Fibroblast of skin of right biceps (primary cell): ENCODE results near the gene TMEM43.

Experiments used
- DNase-seq: peaks from one replicate; pipeline ENCODE4 v3.0.0-alpha.2; 2013

Gene TMEM43

DNA sequence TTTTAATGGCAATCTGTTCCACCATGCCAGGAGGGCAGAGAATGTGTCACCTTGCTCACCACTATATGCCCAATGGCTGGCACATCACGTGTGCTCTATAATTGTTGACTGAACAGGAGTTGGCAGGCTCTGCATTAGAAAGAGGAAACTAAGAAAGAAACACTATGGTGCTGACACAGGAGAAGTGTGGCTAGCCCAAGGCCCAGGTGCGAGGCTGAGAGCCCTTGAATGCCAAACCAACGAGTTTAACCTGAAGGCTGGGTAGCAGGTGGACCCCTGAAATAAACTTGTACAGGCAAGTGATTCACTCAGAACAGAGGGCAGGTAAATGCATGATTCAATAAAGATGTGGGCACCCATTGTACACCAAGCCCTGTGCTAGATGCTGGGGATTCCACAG is 2.6 kb upstream of the TMEM43 start:
- DNase-seq = no peak

DNA sequence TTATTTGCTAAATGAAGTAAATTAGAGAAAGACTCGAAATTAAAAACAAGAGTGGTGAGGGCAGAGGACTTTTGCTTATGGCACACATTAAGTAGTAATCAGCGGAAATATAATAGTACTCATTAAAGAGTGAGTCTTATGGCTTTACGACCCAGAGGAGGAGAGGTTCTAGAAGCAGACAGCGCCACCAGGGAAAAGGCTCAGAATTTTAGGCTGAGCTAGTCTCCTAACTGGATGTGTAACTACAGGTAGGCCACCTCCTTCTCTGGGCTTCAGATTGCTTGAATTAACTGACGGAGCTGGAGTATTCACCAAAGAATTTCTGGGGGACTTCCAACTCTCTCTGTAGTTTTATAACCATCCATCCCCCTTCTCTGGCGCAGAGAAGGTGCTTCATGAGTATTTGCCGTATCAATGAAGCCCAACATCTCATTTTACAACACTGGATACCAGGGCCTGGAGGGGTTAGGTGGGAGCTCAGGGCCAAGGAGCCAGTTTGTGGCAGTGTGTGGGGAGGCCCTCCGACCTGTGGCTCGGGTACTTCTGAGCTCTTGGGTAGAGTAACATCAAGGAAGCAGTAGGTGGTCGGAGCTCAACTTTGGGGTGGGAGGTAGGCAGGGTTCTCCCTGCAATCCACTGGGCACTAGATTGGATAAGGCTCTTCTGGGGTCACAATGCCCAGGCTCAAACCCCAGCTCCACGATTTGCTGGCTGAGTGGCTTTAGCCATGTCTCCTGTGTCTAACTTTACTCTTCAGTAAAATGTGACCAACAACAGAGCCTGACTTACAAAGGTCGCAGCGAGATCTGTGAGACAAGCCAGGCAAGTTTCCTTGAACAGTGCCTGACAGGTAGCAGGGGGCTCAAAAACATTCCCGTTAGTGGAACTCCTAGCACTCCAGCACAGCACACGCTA is 1.3 kb upstream of the TMEM43 start:
- no peak for DNase-seq

DNA sequence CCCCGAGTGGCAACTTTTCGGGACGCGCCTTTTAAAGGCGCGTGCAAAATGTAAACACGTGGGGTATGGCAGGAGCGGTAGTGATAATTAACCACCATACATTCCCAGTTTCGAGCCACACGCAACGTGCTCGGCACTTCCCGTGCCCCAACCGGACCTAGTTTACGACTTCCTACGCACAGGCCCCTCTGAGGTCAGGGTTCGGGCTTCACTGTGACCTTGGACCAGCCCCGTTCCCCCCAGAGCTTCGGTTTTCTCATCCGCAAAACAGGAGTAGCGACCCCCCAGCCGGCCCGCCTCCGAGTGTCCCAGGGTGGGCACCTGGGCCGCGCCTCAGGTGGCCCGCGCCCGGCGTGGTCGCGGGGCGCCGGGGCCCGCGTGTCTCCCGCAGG is 633 bp upstream of the TMEM43 start:
- peak; percentile 53 for DNase-seq

DNA sequence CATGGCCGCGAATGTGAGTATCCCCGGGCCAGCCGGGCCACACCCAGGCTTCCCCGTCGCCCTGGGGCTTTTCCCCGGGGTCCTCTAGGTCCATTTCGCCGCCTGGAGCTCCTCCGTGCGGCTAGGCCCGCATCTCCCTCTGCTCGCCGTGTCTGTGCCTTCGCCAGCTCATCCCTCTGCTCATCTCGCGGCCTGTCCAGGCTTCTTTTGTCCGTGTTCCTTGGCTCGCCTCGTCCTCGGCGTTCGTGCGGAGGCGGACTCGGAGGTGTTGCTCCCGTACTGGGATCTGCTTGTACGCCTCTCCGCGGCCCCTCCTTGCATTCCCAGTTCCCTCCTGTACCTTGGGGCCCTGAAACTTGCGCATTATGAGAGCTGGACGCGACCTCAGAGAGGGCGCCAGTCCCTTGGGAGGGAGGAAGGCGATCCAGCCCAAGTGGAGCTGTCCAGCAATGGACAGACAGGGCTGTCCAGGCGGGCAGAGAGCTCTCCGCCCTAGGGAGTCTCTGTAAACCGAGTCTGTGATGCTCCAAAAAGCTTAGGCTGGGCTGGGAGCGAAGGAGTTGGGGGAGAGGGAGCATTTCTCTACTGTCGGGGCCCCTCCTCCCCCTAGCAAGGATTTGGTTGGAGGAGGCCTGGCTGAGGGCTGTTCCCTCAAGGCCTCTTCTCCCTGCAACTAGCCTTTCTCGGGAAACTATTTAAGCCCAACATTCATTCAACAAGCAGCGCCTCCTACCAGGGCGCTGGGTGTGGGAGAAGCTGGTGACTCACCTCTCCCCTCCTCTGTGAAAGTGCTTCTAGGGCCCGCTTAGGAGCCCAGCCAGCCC is 553 bp downstream of the TMEM43 start:
- DNase-seq = peak; percentile 97

DNA sequence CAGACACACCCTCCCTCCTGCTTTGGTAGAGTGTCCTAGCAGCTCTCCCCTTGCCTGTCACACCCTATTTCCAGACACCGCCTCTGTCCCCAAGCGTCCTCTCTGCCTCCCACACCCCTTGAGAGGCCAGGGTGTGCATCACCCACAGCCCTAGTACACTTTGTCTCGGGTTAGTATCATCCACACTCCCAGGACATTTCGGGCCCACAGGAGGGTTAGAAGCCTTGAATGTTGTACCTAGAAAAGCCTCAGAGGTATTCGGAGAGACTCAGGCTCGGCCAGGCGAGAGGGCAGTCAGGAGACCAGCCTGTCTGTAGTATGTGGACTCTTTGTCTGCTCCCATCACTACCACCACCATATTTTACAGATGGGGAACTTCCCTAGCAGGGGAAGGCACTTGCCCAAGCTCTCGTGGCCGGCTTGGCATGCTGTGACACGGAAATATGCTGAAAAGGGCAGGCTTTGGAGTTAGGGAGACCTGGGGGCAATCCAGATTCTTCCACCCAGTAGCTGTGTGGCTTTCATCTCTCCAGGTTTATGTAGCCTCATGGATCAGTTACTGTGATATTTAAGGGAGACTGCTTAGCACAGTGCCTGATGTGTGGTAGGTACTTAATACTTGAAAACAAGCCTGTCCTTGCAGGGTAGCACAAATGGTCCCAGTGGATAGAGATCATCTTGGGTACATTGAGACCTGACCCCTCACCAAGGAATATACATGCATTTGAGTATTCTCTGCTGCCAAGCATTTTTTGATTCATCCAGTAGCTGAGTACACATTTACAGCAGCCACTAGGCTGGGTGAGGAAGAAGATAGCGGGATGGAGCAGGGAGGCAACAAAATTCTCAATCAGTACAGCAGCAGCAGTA is 1.4 kb downstream of the TMEM43 start:
- DNase-seq = no peak

DNA sequence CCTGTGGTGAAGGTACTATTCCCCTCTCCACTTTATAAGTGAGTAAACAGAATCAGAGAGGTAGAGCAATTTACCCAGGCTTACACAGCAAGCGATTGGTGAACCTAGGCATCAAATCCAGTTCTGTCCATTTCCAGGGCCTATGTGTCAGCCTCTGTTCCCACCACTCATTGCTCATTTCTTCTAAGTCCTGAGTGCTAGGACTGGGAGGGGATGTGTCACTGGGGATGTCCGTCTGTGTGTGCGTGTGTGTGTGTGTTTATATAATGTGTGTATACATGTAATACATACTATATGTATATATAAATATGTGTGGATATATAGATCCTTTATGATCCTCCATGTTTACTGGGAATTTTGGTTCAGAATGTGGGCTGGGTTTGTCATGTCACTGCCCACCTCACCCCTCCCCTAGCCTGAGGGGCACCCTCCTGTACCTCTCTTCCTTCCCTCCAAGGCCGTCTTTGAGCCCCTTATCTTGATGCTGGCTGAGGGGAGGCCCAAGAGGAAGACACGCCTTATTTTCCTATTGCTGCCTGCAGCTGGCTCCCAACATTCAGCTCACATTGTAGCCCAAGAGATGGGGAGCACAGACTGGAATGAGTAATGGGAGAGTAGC is 2.1 kb downstream of the TMEM43 start:
- DNase-seq = no peak

DNA sequence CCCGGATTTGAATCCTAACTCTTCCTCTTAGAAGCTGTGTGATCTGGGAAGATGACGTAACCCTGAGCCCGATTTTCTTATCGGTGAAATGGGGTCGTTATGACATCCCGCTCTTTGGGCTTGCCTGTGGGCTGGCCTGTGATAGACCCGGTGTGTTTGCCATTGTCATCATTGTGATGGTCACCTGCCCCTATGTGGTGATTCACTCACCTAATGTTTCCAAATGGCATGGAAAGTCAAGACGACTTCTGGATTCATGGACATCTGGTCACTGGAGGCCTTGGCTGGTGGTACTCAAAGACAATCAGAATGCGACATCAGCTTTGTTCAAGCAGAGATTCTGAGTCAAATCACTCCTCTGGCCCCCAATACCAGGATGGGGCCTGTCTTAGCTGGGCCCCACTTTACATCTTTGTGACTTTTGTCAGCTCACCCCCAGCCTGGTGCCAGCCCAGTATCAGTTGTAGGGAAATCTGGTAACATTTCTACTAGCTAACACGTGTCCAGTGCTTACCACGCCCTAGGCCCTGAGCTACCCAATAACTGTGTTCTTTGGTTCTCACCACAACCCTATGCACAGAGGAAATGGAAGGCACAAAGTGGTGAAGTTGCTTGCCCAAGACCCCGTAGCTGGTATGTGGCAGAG is 2.8 kb downstream of the TMEM43 start:
- DNase-seq = no peak

DNA sequence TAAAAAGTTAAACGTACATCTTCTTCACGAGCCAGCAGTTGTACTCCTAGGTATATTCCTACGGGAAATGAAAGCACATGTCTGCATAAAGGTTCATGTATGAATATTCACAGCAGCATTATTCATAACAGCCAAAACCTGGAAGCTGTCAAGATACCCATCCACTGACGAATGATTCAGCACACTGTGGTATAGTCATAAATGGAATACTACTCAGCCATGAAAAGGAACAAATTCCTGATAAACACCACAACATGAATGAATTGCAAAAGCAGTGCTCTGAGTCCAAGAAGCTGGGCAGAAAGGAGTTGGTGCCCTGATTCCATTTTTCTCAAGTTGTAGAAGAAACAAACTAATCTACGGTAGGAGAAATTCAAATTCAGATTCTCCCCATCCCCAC is 3.9 kb downstream of the TMEM43 start:
- DNase-seq = no peak

DNA sequence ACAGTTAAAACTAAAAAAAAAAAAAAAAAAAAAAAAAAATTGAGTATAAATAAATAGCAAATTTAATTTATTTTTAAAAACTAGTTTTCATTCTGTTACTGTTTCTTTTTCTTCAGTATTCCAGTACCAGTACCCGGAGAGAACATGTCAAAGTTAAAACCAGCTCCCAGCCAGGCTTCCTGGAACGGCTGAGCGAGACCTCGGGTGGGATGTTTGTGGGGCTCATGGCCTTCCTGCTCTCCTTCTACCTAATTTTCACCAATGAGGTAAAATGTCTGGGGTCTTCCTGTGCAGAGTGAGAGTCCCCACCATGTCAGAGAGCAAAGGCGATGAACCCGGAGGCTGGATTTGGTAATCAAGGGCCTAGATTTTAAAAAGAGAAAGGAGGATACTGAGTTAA is 4.4 kb downstream of the TMEM43 start:
- no peak for DNase-seq

DNA sequence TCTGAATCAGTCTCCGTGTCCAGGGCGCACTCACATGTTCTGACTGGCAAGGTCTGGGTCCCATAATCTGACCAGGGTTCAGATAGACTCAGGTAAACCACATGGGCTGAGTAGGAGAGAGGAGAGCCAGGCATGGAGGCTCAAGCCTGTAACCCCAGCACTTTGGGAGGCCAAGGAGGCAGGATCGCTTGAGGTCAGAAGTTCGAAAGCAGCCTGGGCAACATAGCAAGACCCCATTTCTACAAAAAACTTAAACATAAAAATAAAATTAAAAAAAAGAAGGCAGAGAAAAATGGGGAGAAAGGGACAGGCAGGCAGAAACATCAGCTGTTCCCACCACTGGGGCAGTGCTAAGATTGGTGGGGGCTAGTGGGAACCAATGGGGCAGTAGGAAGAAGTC is 5.4 kb downstream of the TMEM43 start:
- DNase-seq = no peak

DNA sequence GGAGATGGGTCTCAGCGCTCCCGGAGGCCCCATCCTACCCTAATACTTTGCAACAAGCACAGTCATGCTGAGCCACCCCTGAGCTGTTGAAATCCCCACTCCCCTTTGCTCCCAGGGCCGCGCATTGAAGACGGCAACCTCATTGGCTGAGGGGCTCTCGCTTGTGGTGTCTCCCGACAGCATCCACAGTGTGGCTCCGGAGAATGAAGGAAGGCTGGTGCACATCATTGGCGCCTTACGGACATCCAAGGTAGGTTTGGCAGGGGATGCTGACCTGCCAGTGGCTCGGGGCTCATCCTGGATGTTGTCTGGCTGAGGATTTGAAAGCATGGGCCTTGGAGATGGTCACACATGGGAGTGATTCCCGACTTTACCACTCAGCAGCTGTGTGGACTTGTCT is 5.9 kb downstream of the TMEM43 start:
- no peak for DNase-seq

DNA sequence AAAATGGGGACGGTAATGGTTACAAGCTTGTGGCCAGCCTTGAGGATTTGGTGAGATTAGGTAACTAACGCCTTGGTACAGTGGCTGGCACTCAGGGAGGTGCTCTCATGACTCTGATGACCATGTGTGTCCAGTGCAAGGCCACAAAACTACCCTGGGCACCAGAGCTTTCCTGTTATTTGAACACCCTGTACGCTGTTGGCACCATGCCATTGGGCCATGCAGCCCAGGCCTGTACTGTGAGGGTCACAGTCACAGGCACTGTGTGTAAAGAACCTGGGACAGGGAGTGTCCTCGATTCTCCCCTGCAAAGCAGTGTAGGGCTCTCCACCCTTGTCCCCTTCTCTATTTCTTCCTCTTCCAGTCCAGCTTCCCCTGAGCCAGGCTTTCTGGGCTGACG is 6.3 kb downstream of the TMEM43 start:
- no peak for DNase-seq

DNA sequence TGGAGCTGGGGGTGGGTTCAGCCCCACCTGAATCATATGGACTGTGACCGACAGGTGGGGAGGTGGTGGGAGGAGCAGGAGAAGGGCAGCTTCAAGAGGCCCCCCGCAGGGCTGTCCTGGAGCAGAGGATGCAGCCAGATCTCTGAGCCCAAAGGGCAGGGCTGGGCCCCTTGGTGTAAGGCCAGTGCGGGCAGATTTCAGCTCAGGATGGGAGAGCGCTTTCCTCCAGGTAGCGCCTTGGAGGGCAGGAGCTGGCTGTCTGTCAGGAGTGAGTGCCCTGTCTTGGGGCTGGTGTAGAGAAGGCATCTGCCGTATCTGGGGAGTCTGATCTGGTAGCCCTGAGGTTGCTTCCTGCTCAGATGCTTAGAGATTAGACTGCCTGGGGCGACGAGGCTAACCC is 7.3 kb downstream of the TMEM43 start:
- DNase-seq = no peak

DNA sequence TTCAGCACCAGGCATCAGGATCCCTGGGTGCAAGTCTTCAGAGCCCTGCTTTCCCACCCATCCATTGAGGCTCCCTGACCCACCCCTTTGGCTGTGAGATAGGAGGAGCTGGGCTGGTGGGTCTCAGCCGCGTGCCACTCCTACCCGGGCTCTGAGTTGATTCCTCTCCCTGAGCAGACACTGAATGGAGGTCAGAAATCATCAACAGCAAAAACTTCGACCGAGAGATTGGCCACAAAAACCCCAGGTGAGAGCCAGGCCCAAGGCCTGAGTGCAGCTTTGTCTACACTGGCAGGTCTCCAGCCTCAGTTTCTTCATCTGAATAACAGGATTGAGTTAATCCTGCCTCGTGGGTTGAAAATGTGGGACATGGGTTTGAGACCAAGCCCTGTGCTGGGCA is 7.8 kb downstream of the TMEM43 start:
- no peak for DNase-seq

DNA sequence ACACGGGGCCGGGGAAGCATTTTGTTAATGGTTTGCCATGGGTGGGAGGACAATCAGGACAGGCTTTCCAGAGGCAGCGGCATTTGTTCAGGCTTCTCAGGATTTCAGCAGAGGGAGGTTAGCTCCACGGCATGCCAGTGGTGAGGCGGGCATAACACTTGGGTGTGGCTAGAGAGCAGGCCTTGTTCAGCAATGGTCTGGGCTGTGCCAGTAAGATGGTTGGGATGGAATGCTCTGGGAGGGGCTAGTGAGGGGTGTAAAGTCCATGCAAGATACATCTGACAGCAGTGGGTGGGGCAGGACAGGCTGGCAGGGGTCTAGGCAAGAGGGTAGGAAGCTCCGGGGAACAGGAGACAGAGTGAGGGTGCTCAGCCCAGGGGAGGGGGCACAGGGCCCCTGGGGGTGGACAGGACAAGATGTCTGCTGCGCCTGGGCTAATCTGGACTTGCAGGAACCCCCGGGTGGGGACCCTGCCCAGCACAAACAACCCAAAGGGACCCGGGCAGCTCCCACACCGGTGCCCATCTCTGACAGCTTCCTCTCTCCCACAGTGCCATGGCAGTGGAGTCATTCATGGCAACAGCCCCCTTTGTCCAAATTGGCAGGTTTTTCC is 8.4 kb downstream of the TMEM43 start:
- DNase-seq = no peak

DNA sequence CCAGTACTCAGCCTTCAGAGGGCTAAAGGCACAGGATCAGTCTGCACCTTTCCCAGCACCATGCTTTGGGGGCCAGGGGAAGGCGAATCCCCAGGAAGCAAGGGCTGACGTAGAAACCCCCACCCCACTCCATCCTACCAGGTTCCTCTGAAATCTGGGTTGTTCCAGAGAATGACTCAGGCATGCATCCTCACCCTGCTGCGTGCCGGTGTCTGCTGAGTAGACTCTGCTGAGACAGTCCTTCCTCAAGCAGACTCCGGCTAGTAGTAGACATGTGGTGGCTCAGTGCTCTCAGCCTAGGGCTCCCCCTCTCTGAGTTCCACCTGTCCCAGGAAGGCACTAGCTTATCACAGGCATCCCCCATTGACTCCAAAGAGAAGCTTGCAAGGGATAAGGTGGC is 9.0 kb downstream of the TMEM43 start:
- DNase-seq = no peak

DNA sequence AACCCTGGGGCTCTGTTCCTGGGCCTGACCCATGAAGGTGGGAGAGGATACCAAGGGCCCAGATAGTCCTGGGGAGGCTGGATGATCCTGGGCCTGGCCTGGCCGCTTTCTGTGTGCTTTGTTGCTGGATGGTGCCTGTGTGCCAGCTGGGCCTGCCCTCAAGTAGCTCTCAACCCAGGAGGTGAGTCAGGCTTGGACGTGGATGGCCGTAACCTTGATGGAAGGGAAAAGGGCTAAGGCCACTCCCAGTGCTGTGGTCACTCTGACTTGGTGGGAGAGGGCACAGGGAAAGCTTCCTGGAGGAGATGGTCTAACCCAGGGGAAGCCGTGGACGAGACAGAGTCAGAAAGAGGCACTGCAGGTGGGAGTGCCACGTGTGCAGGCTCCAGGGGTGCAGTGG is 9.4 kb downstream of the TMEM43 start:
- DNase-seq = no peak

DNA sequence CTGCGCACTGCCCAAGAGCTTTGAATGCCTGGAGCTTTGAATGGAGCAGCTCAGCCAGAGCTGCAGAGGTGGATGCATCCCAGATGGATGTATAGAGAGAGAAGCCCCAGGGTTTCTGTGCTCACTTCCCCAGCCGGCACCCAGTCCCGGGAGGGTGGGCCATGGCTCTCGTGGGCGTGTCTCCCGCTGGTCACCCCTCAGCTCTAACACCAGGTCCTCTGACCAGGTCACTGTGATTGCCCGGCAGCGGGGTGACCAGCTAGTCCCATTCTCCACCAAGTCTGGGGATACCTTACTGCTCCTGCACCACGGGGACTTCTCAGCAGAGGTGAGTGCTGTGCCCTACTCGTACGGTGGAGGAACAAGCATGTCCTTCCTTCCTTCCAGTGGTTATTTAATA is 10.7 kb downstream of the TMEM43 start:
- no peak for DNase-seq

DNA sequence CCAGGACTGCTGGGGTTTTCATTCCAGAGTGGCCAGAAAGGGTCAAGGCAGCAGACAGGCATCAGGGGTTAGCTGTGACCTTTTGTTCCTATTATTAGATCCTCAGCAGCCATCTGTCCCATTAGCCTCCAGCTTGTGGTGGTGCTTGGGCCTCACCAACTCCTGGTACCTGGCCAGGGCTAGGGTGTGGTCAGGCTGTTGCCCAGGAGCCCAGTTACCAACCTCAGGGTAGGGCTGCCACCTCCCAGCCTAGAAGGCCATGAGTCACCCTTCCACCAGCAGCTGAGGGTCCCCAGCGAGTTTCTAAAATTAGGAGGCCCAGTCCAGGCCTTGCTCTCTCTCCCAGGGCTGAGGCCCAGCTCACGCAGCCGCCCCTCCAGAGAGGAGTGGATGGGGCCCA is 12.2 kb downstream of the TMEM43 start:
- no peak for DNase-seq

DNA sequence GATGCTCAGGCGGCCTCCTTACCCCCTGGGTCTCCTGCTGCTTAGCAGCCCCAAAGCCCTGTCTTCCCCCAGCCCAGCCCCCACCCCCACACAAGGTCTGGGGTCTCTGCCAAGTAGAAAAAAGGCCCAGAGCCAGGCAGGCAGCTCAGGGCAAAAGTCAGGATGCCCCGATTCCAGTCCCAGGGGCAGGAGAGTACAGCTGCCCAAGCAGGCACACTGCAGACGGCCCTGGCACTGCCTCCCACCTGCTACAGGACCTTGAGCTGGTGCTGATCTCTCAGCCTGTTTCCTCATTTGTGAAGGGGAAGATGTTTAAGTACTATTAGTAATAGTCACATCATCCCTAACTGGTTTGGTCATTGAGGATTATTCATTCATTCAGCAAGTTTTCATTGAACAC is 12.6 kb downstream of the TMEM43 start:
- DNase-seq = no peak

DNA sequence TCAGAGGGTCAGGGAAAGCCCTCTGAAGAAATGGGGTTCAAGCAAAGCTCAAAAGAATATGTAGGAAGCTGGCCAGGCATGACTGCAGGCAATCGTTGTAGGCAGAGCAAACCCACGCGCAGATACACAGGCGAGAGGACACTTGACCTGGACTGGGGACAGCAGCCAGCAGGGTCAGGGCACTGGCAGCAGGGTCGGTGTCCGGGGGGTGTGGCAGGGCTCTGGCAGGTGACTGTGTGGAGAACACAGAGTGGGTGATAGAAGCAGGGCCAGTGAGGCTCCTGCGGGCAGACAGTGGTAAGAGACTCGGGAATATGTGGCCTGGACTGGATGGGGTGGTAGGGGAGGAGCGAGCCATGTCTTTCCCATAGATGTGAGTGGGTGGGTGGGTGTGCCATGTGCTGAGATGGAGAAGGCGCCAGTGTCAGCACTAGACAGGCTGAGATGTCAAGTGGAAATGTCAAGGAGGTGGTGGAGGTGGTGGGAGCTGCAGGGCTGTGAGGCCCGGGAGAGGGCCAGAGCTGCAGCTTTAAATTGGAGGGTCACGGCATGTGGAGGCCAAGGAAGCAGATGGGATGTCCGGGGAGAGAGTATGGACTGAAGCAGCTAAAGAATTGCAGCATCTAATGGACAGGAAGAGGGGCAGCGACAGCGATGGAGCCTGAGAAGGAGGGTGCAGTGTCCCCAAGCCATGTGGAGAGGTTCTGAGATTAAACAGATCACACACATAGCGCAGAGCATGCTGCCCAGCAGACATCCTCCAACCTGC is 13.4 kb downstream of the TMEM43 start:
- no peak for DNase-seq
